LNCAP (cell line): ENCODE results near the gene OTOP3.

ENCODE experiments used
- CTCF ChIP-seq: fragments of 450-650 bp; IDR thresholded peaks from 2 replicates; pipeline ENCODE4 v1.5.1; 2017; ENCODE audit warnings: mild to moderate bottlenecking

Gene OTOP3

GRCh38 chr17:74898376-74898946 is 37.2 kb upstream of the OTOP3 start:
- no peak for TF ChIP-seq CTCF

GRCh38 chr17:74900208-74900607 is 35.5 kb upstream of the OTOP3 start:
- TF ChIP-seq CTCF: no peak

- no peak for TF ChIP-seq CTCF
Measured at GRCh38 chr17:74901353-74902135, 34.2 kb upstream of the OTOP3 start.

GRCh38 chr17:74903034-74903433 is 32.7 kb upstream of the OTOP3 start:
- TF ChIP-seq CTCF: no peak

GRCh38 chr17:74903671-74904070 is 32.0 kb upstream of the OTOP3 start:
- TF ChIP-seq CTCF: no peak

- no peak for TF ChIP-seq CTCF
Measured at GRCh38 chr17:74904687-74905409, 30.9 kb upstream of the OTOP3 start.

GRCh38 chr17:74907012-74907411 is 28.7 kb upstream of the OTOP3 start:
- no peak for TF ChIP-seq CTCF
